Upper lobe of left lung (tissue), 6 donors: ENCODE data around the gene SLC4A8. TPM values are rescaled to one million over a fixed set of nuclear protein-coding genes. Genes with fewer than 3 reads are reported as not detected.

Experiments
- ATAC-seq, 2 donors: fragments of 200-7000 bp; cut with Tn5 transposase; one replicate each; pipeline ENCODE4 v1.9.1; 2022; ENCODE audit warnings: mild to moderate bottlenecking in 2 of 2, moderate library complexity in 2 of 2; ENCODE audit not compliant: low FRiP score in 2 of 2
- DNase-seq, 2 donors: peaks; one replicate each; pipeline ENCODE4 v3.0.0-alpha.2; 2019 to 2020
- H3K27ac ChIP-seq, 4 donors: fragments of 200-600 bp; sonication (generic); one replicate each; pipeline ENCODE4 v1.5.1; 2016 to 2019
- H3K27me3 ChIP-seq, 4 donors: fragments of 200-600 bp; sonication (generic); one replicate each; pipeline ENCODE4 v1.5.1; 2017 to 2019
- H3K36me3 ChIP-seq, 4 donors: fragments of 200-600 bp; sonication (generic); one replicate each; pipeline ENCODE4 v1.5.1; 2016 to 2019
- H3K4me1 ChIP-seq, 4 donors: fragments of 200-600 bp; sonication (generic); one replicate each; pipeline ENCODE4 v1.5.1; 2018 to 2019
- H3K4me3 ChIP-seq, 4 donors: fragments of 200-600 bp; sonication (generic); one replicate each; pipeline ENCODE4 v1.5.1; 2017 to 2019; ENCODE audit warnings: mild to moderate bottlenecking in 2 of 4, moderate library complexity in 1 of 4
- H3K9me3 ChIP-seq, 4 donors: fragments of 200-600 bp; sonication (generic); one replicate each; pipeline ENCODE4 v1.5.1; 2018 to 2019
- CTCF ChIP-seq, 6 experiments: fragments of 450-650 bp in 4 of 6; fragments of 200-600 bp in 2 of 6; sonication (generic) in 2 of 6; IDR thresholded peaks; one replicate each; pipeline ENCODE4 v1.5.1; 2016 to 2019; ENCODE audit warnings: antibody characterized with exemption in 6 of 6
- EP300 ChIP-seq, 4 donors: sonication (generic); formaldehyde crosslinking; IDR thresholded peaks; one replicate each; pipeline ENCODE4 v1.5.1; 2017; ENCODE audit warnings: antibody characterized with exemption in 4 of 4, control low read depth in 2 of 4
- POLR2A ChIP-seq, 4 donors: fragments of 450-650 bp; IDR thresholded peaks; one replicate each; pipeline ENCODE4 v1.5.1; 2016 to 2017; ENCODE audit warnings: antibody characterized with exemption in 4 of 4, mild to moderate bottlenecking in 2 of 4
- POLR2AphosphoS5 ChIP-seq, 2 donors: sonication (generic); formaldehyde crosslinking; IDR thresholded peaks; one replicate each; pipeline ENCODE4 v1.5.1; 2017; ENCODE audit warnings: antibody characterized with exemption in 2 of 2
- WGBS, 2 donors: methylation state at CpG; one replicate each; pipeline ENCODE4 v1.1.5; 2017 to 2018; 5-methylcytosine and 5-hydroxymethylcytosine counted together
- total RNA-seq, 6 donors: library from RNA; depleted of rRNA in 4 of 6; stranded (reverse); fragments of >200 nt in 4 of 6; gene quantifications; one replicate each; pipeline versions ENCODE4 v1.1.0 to v1.2.1, GENCODE V29; 2016 to 2021
- donor health status: DM: no; HTN: no; CAD: no; lungs with moderate emphysema.
- donor health status: DM: no; HTN: yes; CAD: no; lungs with severe emphysema.

The SLC4A8 gene
- total RNA-seq, 6 donors from 2014 or later, result 2.3 to 13.5 (median 7.4) TPM

DNA sequence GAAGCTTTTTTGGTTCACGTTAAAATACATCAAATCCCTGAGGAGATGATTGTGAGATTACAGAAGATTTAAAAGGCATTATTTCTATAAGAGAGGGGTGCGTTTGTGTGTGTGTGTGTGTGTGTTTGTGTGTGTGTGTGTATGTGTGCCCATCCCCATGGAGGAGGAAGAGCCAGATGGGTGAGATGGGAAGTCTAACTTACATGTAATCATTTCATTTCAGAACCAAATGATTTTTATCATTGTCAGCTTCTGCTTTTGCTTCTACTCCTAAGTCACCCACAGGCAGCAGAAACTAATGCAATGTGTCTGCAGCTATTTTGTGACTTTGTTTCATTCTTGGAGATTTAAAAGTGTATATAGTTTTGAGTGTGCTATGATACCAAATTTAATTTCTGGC lies 68.7 kb downstream of the SLC4A8 start:
- no peak for DNase-seq
- no peak for ATAC-seq
- Histone ChIP-seq H3K27me3 (no peaks in the 10 kb centered on the region), H3K4me1 (no peaks in the 10 kb centered on the region), H3K4me3 (no peak overlapping the region), H3K27ac (no peak overlapping the region), H3K36me3 (no peaks in the 10 kb centered on the region), H3K9me3 (no peaks in the 10 kb centered on the region)
- TF ChIP-seq POLR2A (IDR thresholded peaks at IDR 0.05), result no peak
- no peak for TF ChIP-seq EP300 (IDR thresholded peaks at IDR 0.05)
- no peak for TF ChIP-seq POLR2AphosphoS5 (IDR thresholded peaks at IDR 0.05)
- no peak for TF ChIP-seq CTCF (IDR thresholded peaks at IDR 0.05)
- 44 to 65% methylated on average over 2 of the region's 2 CpGs for WGBS, 2 donors

- DNase-seq, result no peak
- Histone ChIP-seq H3K27me3 (no peaks in the 10 kb centered on the region), H3K9me3 (no peaks in the 10 kb centered on the region), H3K27ac (no peak overlapping the region), H3K36me3 (no peaks in the 10 kb centered on the region), H3K4me3 (no peak overlapping the region), H3K4me1 (no peaks in the 10 kb centered on the region)
- no peak for ATAC-seq
- TF ChIP-seq POLR2AphosphoS5 (IDR thresholded peaks at IDR 0.05) (no peak), POLR2A (IDR thresholded peaks at IDR 0.05) (no peak), CTCF (IDR thresholded peaks at IDR 0.05) (no peak), EP300 (IDR thresholded peaks at IDR 0.05) (no peak)
- 85 to 95% methylated on average over 2 of the region's 2 CpGs for WGBS, 2 donors
Observed at GRCh38 chr12:51496895-51497294, 72.3 kb downstream of the SLC4A8 start.

- DNase-seq (no peak), ATAC-seq (no peak)
- no peaks in the 10 kb centered on the region for H3K9me3 ChIP-seq
- no peaks in the 10 kb centered on the region for H3K27me3 ChIP-seq
- no peak overlapping the region for H3K4me3 ChIP-seq
- 54 to 68% methylated on average over 3 of the region's 3 CpGs for WGBS, 2 donors
- H3K27ac ChIP-seq, result no peak overlapping the region
- no peaks in the 10 kb centered on the region for H3K36me3 ChIP-seq
- TF ChIP-seq EP300 (IDR thresholded peaks at IDR 0.05) (no peak), POLR2A (IDR thresholded peaks at IDR 0.05) (no peak), CTCF (IDR thresholded peaks at IDR 0.05) (no peak), POLR2AphosphoS5 (IDR thresholded peaks at IDR 0.05) (no peak)
- no peaks in the 10 kb centered on the region for H3K4me1 ChIP-seq
Observed at GRCh38 chr12:51504851-51505250, 80.2 kb downstream of the SLC4A8 start.

GRCh38 chr12:51505360-51506105 lies 80.9 kb downstream of the SLC4A8 start:
- Histone ChIP-seq H3K4me1 (no peaks in the 10 kb centered on the region), H3K4me3 (no peak overlapping the region), H3K27ac (no peak overlapping the region), H3K27me3 (no peaks in the 10 kb centered on the region), H3K36me3 (no peaks in the 10 kb centered on the region), H3K9me3 (no peaks in the 10 kb centered on the region)
- WGBS, 2 donors, result 76 to 83% methylated on average over 5 to 6 of the region's 6 CpGs
- DNase-seq (no peak), ATAC-seq (no peak)
- TF ChIP-seq EP300 (IDR thresholded peaks at IDR 0.05) (no peak), POLR2A (IDR thresholded peaks at IDR 0.05) (no peak), POLR2AphosphoS5 (IDR thresholded peaks at IDR 0.05) (no peak), CTCF (IDR thresholded peaks at IDR 0.05) (no peak)

GRCh38 chr12:51507178-51507577 lies 82.5 kb downstream of the SLC4A8 start:
- Histone ChIP-seq H3K27me3 (no peaks in the 10 kb centered on the region), H3K4me3 (no peak overlapping the region), H3K36me3 (no peaks in the 10 kb centered on the region), H3K4me1 (no peaks in the 10 kb centered on the region), H3K27ac (no peak overlapping the region), H3K9me3 (no peaks in the 10 kb centered on the region)
- WGBS, 2 donors, result 90 to 93% methylated on average over 6 of the region's 6 CpGs
- DNase-seq (no peak), ATAC-seq (no peak)
- TF ChIP-seq EP300 (IDR thresholded peaks at IDR 0.05) (no peak), POLR2AphosphoS5 (IDR thresholded peaks at IDR 0.05) (no peak), CTCF (IDR thresholded peaks at IDR 0.05) (no peak), POLR2A (IDR thresholded peaks at IDR 0.05) (no peak)
